Activated CD8-positive, alpha-beta T cell treated with anti-CD3 and anti-CD28 coated beads, Interleukin-2, amount 10 ng/mL, durations not matched to agents 7 days and 5 days (primary cell): ENCODE results near the gene GOT1. TPM values are rescaled to one million over a fixed set of nuclear protein-coding genes. Genes with fewer than 3 reads are reported as not detected.

Experiments
- ATAC-seq: fragments of 150-1000 bp; cut with Tn5 transposase; one replicate; pipeline ENCODE4 v1.10.0; 2021; ENCODE audit warnings: moderate library complexity
- CTCF ChIA-PET: fragments of 350-600 bp; sonication (Branson Sonifier 250); formaldehyde crosslinking; loops from one replicate; lab custom pipeline; 2021; ENCODE audit warnings: antibody characterized with exemption; lab: Charles Lee
- POLR2A ChIA-PET: fragments of 350-600 bp; sonication (Branson Sonifier 250); formaldehyde crosslinking; loops from one replicate; lab custom pipeline; 2021; ENCODE audit warnings: antibody characterized with exemption; lab: Charles Lee
- DNase-seq: peaks from one replicate; pipeline ENCODE4 v3.0.0-alpha.2; 2020
- H3K27ac Mint-ChIP-seq: one replicate; pipeline ENCODE4 v1.8.0; 2021; ENCODE audit warnings: mild to moderate bottlenecking, mixed read lengths
- H3K27me3 Mint-ChIP-seq: one replicate; pipeline ENCODE4 v1.8.0; 2021; ENCODE audit warnings: low read depth, mixed read lengths
- H3K36me3 Mint-ChIP-seq: one replicate; pipeline ENCODE4 v1.8.0; 2021; ENCODE audit warnings: low read depth, mixed read lengths
- H3K4me1 Mint-ChIP-seq: one replicate; pipeline ENCODE4 v1.8.0; 2021; ENCODE audit warnings: low read depth, mixed read lengths
- H3K4me3 Mint-ChIP-seq: one replicate; pipeline ENCODE4 v1.8.0; 2021; ENCODE audit warnings: mild to moderate bottlenecking, mixed read lengths
- H3K9me3 Mint-ChIP-seq: one replicate; pipeline ENCODE4 v1.8.0; 2022; ENCODE audit warnings: mixed read lengths; ENCODE audit not compliant: insufficient read depth
- total RNA-seq, 2 experiments: library from RNA; stranded (reverse); gene quantifications; one replicate each; pipeline ENCODE4 v1.2.3, GENCODE V29; 2021

GOT1 gene
- total RNA-seq, 2 experiments from 2014 or later: 31.2 to 37.1 TPM

DNA sequence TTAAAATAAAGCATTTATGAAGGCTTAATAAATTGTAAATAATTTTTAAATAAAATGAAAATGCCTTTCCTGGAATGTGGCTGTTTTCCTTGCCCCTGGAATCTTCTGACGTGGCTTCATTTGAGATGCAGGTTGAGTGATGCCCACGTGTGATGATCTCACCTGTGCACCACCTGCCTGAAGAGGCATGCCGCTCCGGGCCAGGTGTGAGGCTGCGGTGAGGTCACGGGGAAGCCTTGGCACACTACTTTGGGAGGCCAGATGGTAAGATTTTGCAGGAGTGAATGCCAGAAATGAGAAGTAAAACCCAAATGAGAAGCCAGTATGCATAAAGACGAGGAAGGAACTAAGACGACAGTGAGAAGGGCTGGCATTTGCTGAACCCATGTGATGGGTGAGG, 36.2 kb downstream of the GOT1 start:
- H3K27me3 Mint-ChIP-seq: peaks cover 2% of the 10 kb centered on the region
- no peak overlapping the region for H3K4me3 Mint-ChIP-seq
- ATAC-seq: no peak
- CTCF ChIA-PET: interaction anchor here (1.4 to 4.0 kb wide), 3 partner anchors 41 to 317 kb away, joined by 3 to 19 read pairs (median 15); no protein-coding TSS in a partner anchor
- peaks cover 12% of the 10 kb centered on the region for H3K4me1 Mint-ChIP-seq
- POLR2A ChIA-PET: no interaction called here
- H3K27ac Mint-ChIP-seq: no peak overlapping the region
- peaks cover 10% of the 10 kb centered on the region for H3K36me3 Mint-ChIP-seq
- no peaks in the 10 kb centered on the region for H3K9me3 Mint-ChIP-seq
- DNase-seq: no peak

DNA sequence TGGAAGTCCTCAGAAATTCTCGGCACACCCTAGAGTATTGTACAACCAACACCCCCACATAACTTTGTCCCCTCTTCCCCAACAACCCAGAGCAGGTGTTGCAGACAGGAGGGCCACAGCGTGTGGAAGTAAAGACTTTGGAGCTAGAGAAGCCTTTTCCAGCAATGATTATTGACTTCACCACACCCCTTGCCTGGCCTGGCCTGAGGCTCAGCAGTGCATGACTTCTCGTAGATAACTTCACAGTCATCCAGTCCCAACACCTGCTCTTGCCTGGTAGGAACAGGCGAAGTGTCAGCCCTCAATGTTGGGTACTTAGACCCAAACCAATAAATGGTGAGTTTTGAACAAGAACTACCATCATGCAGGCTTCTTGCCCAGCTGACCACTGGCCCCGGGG, 36.7 kb downstream of the GOT1 start:
- Mint-ChIP-seq H3K36me3 (peaks cover 10% of the 10 kb centered on the region), H3K9me3 (no peaks in the 10 kb centered on the region), H3K4me1 (peaks cover 12% of the 10 kb centered on the region), H3K27ac (no peak overlapping the region), H3K4me3 (no peak overlapping the region), H3K27me3 (peaks cover 2% of the 10 kb centered on the region)
- DNase-seq (no peak), ATAC-seq (no peak)
- CTCF ChIA-PET: interaction anchor here (1.2 to 4.0 kb wide), 6 partner anchors 15 to 317 kb away, joined by 3 to 19 read pairs (median 6); partner anchors contain the start of gene GOT1
- POLR2A ChIA-PET: no interaction called here

DNA sequence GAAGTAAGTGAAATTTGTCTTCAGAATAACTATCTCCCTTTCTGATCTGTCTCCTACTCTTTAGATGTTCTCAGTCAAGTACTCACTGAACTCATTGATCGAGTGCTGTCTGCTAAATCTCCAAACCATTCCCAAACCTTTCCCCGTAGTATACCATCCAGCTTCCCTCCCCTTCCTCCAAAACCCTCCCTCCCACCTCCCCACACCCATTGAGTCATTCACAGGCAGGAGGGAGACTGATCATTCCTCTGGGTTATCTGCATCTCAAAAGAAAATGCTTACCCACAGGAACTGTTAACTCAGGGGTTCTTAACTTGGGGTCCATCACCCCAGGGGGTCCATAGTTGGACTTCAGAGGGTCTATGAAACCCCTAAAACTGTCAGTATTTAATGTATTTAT, 37.4 kb downstream of the GOT1 start:
- no peaks in the 10 kb centered on the region for H3K9me3 Mint-ChIP-seq
- peaks cover 12% of the 10 kb centered on the region for H3K4me1 Mint-ChIP-seq
- ATAC-seq (no peak), DNase-seq (no peak)
- ChIA-PET POLR2A (no interaction called here), CTCF (interaction anchor here (0.7 to 4.0 kb wide), 12 partner anchors 10 to 316 kb away, joined by 3 to 19 read pairs (median 4); partner anchors contain the start of gene GOT1)
- no peak overlapping the region for H3K27ac Mint-ChIP-seq
- H3K4me3 Mint-ChIP-seq: no peak overlapping the region
- H3K36me3 Mint-ChIP-seq: peaks cover 10% of the 10 kb centered on the region
- H3K27me3 Mint-ChIP-seq: peaks cover 2% of the 10 kb centered on the region

DNA sequence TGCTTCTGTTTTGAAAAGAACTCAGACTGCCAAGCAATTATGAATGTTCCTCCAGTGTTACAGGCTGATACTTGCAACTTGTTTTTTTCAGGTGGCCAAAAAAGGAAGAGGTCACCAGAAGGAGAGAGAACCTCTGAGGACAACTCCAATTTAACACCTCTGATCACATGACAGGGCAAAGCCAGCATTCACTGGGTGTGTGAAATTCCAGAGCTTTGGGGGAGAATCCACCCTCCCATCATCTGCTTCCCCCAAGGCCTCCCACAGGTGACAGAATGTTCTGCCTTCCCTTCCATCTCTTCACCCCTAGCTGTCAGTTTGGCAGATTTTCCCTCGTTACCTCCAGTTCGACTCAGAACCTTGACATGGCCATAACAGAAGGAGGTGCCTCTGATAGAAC, 39.1 kb downstream of the GOT1 start:
- Mint-ChIP-seq H3K4me3 (no peak overlapping the region), H3K27ac (no peak overlapping the region), H3K9me3 (no peaks in the 10 kb centered on the region), H3K4me1 (peaks cover 12% of the 10 kb centered on the region), H3K27me3 (peaks cover 2% of the 10 kb centered on the region), H3K36me3 (peaks cover 3% of the 10 kb centered on the region)
- POLR2A ChIA-PET: no interaction called here
- DNase-seq (no peak), ATAC-seq (no peak)
- CTCF ChIA-PET: interaction anchor here (1.2 to 4.0 kb wide), 6 partner anchors 10 to 225 kb away, joined by 3 to 19 read pairs (median 6); no protein-coding TSS in a partner anchor

DNA sequence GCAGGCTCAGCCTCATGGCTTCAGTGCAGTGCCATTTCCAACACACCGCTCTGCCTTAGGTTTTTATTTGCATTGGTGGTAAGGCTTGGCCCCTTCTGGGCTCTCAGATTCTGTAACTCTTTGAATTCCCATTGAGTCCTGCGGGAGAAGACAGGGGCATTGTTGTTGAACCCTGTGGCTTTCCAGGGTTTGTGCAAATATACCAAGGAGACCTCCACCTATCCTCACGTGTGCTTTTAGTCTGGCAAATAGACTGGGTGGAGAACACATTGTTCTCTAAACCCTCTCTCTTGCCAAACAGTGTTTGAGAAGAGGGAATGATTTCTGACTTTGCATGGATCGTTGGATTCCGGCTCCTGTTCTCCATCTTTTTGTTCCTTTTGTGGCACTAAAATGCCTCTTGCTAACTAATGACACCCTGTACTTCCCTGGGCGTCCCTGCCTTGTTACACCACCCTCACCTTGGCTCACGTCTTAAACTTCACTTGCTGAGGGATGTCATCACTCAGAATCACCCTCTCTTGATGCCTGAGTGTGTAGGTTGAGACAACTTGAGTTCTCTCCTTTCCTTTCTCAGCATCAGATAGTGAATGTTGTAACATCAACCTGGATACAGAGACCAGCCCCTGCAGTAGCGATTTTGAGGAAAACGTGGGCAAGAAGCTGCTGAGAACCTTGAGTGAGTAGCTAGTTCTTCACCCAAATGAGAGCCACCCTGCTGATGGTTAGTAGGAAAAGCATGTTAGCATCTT, 40.5 kb downstream of the GOT1 start:
- no peaks in the 10 kb centered on the region for H3K9me3 Mint-ChIP-seq
- H3K27ac Mint-ChIP-seq: no peak overlapping the region
- no peak overlapping the region for H3K4me3 Mint-ChIP-seq
- no peaks in the 10 kb centered on the region for H3K36me3 Mint-ChIP-seq
- H3K4me1 Mint-ChIP-seq: peaks cover 7% of the 10 kb centered on the region
- peaks cover 6% of the 10 kb centered on the region for H3K27me3 Mint-ChIP-seq
- ATAC-seq (no peak), DNase-seq (no peak)
- CTCF ChIA-PET: no interaction called here
- POLR2A ChIA-PET: no interaction called here

DNA sequence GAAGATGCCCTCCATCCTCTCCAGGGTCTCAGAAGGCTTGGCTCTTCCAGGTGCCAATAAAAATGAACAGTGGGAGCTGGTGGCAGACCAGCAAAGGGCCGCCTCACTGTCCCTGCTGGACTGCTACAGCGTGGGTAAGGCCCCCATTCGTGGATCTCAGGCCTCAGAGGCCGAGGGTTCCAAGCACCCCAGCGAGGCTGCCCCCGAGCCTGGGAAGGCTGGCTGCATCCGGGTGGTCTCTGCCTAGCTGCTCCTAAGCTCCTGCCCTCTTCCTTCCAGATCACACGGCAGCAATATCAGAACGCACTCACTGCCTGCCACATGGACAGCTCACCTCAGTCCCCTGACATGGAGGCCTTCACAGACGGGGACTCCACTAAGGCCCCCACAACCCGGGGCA, 42.9 kb downstream of the GOT1 start:
- no peak for ATAC-seq
- ChIA-PET POLR2A (no interaction called here), CTCF (no interaction called here)
- H3K27me3 Mint-ChIP-seq: peaks cover 7% of the 10 kb centered on the region
- peaks cover 2% of the 10 kb centered on the region for H3K4me1 Mint-ChIP-seq
- H3K36me3 Mint-ChIP-seq: no peaks in the 10 kb centered on the region
- H3K9me3 Mint-ChIP-seq: no peaks in the 10 kb centered on the region
- no peak for DNase-seq
- H3K4me3 Mint-ChIP-seq: no peak overlapping the region
- no peak overlapping the region for H3K27ac Mint-ChIP-seq

DNA sequence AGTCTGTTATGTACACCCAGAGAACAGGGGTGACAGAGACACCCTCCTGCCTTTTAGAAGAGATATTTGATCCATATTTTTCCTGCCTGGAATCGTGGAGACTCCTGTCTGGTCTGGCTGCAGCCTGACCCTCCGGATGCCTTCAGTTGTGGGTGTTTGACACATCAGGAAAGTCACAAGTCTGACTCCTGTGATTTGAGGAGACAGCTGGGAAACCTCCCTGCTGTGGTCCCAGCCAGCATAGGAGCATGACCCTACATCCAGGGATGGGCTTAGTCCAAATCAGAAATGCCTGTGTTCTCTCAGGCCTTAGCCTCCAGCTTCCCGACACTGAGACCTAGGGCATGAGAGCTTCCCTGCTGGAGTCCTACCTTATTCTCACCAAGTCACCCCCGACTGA, 43.4 kb downstream of the GOT1 start:
- H3K4me3 Mint-ChIP-seq: no peak overlapping the region
- CTCF ChIA-PET: no interaction called here

DNA sequence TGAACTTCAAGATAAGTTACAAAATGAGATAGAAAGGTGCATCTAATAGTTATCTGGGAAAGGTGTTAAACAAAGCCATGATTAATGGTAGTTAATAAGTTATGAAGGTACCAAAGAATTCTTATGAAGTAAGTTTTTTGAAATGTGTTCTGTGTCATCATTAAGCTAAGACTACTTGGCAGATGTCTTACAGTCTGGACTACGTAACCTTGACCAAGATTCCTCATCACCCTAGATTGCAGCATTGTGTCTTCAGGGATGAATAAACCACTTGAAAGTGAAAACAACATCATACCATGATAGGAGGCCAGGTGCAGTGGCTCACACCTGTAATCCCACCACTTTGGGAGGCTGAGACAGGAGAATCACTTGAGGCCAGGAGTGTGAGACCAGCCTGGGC, 48.2 kb downstream of the GOT1 start:
- ChIA-PET CTCF (no interaction called here), POLR2A (no interaction called here)
- ATAC-seq (no peak), DNase-seq (no peak)
- no peak overlapping the region for H3K27ac Mint-ChIP-seq
- no peak overlapping the region for H3K4me3 Mint-ChIP-seq
- peaks cover 11% of the 10 kb centered on the region for H3K27me3 Mint-ChIP-seq
- H3K36me3 Mint-ChIP-seq: no peaks in the 10 kb centered on the region
- no peaks in the 10 kb centered on the region for H3K9me3 Mint-ChIP-seq
- no peaks in the 10 kb centered on the region for H3K4me1 Mint-ChIP-seq

More for the DNA sequence above, 43.4 kb downstream of the GOT1 start:
- Mint-ChIP-seq H3K4me1 (no peaks in the 10 kb centered on the region), H3K27ac (no peak overlapping the region), H3K36me3 (no peaks in the 10 kb centered on the region), H3K27me3 (peaks cover 7% of the 10 kb centered on the region), H3K9me3 (no peaks in the 10 kb centered on the region)
- DNase-seq (no peak), ATAC-seq (no peak)
- POLR2A ChIA-PET: no interaction called here

DNA sequence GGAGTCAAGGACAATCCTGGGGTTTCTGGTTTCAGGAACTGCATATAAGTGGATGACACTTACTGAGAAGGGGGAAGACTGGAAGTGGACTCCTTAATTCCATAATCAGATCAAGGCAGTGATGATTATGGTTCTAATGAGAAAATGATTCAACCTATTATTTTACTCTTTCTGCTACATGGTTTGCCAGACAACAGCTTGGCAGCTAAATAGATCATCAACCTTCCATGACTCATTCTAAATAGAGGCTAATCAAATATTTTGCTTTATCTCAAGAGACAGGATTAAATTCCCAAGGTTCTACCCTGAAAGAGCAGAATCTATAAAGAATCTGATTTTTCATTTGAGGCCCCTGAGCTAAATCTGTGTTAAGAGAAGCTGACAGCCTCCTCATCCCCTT, 55.0 kb downstream of the GOT1 start:
- no peak for ATAC-seq
- POLR2A ChIA-PET: no interaction called here
- H3K36me3 Mint-ChIP-seq: no peaks in the 10 kb centered on the region
- CTCF ChIA-PET: no interaction called here
- peaks cover 11% of the 10 kb centered on the region for H3K4me1 Mint-ChIP-seq
- no peak for DNase-seq
- no peaks in the 10 kb centered on the region for H3K9me3 Mint-ChIP-seq
- peaks cover 45% of the 10 kb centered on the region for H3K27me3 Mint-ChIP-seq
- H3K4me3 Mint-ChIP-seq: no peak overlapping the region
- no peak overlapping the region for H3K27ac Mint-ChIP-seq

DNA sequence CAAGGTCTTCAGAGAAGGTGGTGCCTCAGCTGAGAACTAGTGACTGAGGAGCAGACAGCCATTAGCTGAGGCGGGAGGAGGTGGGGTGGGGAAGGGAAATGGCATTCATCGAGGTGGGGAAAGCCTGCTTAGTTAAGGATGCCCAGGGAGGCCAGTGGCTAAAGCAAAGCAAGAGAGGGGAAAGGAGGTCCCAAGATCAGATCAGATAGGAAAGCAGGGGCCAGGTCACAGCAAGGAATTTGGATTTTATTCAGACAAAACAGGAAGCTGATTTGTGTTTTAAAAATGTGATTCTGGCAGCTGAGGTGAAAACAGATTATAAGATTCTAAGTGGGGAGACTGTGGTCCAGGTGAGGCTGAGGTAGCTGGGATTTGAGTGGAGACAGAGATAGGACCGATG, 55.5 kb downstream of the GOT1 start:
- Mint-ChIP-seq H3K27me3 (peaks cover 45% of the 10 kb centered on the region), H3K27ac (no peak overlapping the region), H3K36me3 (no peaks in the 10 kb centered on the region), H3K9me3 (no peaks in the 10 kb centered on the region), H3K4me3 (no peak overlapping the region), H3K4me1 (peaks cover 11% of the 10 kb centered on the region)
- ATAC-seq: no peak
- no peak for DNase-seq
- POLR2A ChIA-PET: no interaction called here
- CTCF ChIA-PET: no interaction called here

DNA sequence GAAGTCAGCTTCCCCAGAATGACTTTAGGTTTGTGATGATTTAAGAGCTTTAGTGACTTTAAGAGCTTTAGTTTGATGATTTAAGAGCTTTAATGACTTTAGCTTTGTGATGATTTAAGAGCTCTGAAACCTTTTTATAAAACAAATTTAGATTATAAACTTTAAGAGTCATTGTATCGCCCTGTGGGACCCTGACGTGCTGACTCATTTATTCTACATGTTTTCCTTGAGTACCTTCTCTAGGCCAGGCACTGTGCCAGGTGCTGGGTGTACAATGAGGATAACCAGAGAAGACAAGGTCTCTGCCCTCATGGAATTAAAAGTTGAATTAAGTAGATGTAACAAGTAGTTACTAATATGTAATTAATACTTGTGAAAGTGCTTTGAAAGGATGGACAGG, 55.9 kb downstream of the GOT1 start:
- ChIA-PET POLR2A (no interaction called here), CTCF (no interaction called here)
- Mint-ChIP-seq H3K36me3 (no peaks in the 10 kb centered on the region), H3K4me3 (no peak overlapping the region), H3K9me3 (no peaks in the 10 kb centered on the region), H3K27ac (no peak overlapping the region), H3K27me3 (peaks cover 49% of the 10 kb centered on the region), H3K4me1 (peaks cover 11% of the 10 kb centered on the region)
- DNase-seq (no peak), ATAC-seq (no peak)

DNA sequence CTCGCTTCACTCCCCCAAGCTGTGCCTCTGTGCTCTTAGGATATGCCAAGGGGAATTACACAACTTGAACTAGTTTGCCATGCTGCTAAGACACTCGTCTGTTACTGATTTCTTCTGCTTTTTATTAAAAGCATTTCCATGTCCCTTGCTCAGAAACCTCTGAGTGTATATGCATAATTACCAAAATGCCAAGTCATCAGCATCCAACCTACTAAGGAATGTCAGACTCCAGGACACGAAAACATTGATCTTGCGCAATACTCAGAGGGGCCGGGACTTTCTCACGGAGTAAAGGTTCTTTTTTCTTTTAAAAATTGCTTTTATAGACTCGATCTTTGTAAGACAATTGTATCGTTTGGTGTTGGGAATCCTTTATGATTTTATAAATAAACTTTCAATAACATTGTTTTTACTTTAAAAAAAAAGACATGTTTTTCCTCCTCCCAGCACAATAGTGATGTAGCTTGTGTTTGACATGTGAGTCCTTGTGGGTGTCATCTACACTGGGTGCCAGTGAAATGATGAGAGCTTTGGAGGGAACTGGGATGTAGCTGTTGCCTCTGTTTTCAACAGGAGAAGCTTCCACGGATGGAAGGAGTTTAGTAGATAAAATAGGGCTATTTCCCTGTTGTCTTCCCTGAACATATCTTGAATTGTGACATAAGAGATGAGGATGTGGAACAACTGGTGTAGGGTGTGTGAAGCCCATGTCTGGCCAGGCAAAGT, 57.7 kb downstream of the GOT1 start:
- no peak overlapping the region for H3K4me3 Mint-ChIP-seq
- CTCF ChIA-PET: no interaction called here
- H3K27ac Mint-ChIP-seq: no peak overlapping the region
- peaks cover 11% of the 10 kb centered on the region for H3K4me1 Mint-ChIP-seq
- POLR2A ChIA-PET: no interaction called here
- ATAC-seq (no peak), DNase-seq (no peak)
- no peaks in the 10 kb centered on the region for H3K9me3 Mint-ChIP-seq
- H3K36me3 Mint-ChIP-seq: no peaks in the 10 kb centered on the region
- H3K27me3 Mint-ChIP-seq: peaks cover 60% of the 10 kb centered on the region
